Eye (tissue), 1 donor: ENCODE measurements around the gene HIGD2B.
"Not testable (repeated sequence)": the region's sequence is repeated elsewhere in the genome, so short reads cannot be mapped to it uniquely, and the experiment has no call there.

Experiments
- DNase-seq: peaks from one replicate; pipeline ENCODE4 v3.0.0-alpha.2; 2015

The HIGD2B gene

DNA sequence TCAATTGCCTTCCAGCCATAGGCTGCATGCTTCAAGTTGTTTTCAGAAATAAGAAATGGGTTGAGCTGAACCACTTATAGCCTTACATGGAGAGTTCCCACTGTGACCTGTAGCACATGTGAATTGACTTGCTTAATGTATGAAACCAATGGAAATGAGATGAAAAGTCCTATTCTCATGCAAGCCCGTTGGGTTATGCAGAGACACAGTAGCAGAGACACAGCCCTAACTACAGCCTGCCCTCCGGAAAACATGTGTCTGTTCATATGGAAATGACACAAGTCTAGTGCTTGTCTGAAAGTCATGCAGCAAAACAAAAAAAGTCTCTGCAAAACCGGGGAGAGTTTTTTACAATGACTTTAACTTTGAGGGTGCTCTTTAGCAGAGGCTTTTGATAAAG is 14.5 kb downstream of the HIGD2B start:
- no peak for DNase-seq

DNA sequence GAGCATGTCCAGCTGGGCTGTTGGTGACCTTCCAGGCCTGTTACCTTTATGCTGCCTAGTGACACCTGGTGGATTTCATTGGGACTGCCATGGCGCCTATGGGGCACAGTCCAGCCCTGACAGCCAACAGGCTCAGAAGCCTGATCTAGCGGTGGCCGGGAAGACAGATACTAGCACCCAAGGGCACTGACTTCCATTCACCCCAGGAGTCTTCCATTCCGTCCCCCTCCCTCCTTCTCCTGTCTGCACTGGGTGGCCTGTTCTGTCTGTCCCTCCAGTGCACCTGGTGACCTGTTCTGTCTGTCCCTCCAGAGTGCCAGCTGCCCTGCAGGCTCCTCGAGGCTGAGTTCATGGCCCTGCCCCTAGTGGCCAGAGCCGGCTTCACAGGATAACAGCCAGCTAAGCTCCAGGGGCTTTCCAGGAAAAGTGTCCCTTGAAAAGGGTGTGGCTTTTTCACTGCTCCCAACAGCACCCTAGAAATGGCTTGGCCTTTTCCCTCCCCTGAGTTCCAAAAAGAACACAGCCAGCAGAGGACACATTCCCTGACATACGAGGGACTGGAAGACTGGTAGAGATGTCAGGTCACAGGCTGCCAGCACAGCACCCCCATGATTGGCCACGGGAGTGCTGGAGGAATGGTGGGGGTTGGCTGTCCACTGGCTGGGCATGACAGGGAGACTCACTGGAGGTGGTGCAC is 15.2 kb downstream of the HIGD2B start:
- DNase-seq = peak; percentile 91

DNA sequence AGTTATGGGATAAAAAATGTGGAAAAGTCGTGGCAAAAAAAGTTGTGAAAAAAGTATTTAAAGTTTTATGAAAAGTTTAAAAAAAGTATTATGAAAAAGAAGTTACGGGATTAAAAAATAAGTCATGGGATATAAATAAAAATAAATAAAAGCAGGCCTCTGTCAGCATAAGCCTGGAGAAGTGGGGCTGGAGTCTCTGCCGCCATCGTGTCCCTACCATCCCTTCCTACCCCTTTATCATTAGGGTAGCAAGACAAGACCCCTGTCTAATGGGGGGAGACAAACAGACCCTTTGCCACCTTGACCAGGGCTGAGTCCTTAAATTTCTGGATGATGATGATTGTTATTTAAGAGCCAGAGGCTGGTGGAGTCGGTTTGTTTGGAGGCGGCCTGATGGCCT is 16.2 kb downstream of the HIGD2B start:
- DNase-seq = not testable (repeated sequence)

DNA sequence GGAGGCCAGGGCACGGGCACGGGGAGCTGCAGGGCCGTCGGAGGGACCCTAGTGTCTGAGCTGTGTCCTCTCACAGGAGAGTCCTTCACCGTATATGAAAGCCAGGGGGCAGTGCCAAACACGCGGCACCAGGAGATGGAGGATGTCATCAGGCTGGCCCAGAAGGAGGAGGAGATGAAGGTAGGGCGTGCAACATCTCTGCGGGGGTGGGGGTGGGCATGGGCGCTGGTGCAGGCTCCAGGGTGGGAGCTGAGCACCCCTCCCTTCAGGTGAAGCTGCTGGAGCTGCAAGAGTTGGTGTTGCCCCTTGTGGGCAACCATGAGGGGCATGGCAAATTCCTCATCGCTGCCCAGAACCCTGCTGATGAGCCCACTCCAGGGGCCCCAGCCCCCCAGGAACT is 20.3 kb downstream of the HIGD2B start:
- DNase-seq = not testable (repeated sequence)

DNA sequence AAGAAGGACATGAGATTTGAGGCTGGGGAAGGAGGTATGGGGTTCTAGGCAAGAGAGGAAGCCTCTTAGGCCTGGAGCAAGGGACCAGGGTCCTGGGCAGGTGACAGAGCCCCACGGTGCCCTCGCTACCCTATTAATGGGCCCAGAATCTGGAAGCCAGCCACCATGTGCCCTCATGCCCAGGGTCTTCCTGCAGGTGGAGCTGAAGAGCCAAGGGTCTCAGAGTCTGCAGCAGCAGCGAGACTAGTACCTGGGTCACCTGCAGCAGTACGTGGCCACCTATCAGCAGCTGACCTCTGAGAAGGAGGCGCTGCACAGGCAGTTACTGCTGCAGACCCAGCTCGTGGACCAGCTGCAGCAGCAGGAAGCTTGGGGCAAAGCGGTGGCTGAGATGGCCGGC is 22.1 kb downstream of the HIGD2B start:
- DNase-seq = not testable (repeated sequence)

DNA sequence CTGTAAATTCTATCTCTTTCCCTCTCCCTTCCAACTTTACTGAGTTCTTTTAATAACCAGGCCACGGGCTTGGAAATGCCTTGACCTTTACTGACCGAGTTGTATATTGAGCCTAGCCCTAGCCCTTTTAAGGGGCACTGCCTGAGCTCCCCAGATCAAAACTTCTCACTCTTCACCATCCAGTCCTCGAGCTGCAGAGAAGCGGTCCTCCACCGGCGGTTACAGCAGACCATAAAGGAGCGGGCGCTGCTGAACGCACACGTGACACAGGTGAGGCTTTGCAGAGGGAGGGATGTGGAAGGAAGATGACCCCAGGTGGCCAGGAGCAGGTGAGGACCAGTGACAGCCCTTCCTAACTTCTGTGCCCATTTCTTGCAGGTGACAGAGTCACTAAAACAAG is 24.9 kb downstream of the HIGD2B start:
- not testable (repeated sequence) for DNase-seq

DNA sequence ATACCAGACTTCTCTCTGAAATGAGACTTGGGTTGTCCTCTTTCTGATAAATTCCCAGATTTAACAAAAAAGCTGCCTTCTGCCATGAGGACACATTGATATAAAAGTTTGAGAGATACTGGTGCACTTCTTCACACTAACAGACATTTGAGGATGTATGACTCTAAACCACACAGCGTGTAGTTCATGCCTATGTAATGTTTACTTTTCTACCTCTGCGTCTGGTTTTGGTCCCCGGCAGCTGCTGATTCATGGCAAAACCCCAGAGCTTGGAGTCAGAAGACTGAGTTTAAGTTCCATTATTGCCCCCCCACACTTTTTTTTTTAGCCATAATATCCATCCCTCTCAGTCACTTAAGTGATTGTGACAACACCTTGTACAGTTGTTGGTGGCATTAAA is 30.0 kb downstream of the HIGD2B start:
- not testable (repeated sequence) for DNase-seq

DNA sequence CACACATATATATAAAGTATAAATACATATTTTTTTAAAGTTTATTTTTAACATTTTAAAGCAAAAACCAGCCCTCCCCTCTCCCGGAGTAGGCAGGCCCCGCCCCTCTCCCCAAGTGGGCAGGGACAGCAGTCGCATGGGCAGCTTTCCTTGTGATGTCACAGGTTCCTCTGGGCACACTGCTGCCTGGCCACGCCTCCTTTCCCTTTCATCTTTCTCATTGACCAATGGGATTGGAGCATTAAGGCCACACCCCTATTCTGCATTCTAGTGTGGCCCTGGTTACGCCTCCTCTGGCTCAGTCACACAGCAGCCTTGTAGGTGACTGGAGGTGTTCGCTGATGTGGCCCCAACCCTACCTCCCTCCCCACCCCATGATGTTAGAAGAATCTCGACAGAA is 31.6 kb downstream of the HIGD2B start, which contains the start of gene GOLGA6B:
TSS of gene GOLGA6B (plus strand) at position 301 of the 400 bp plus-strand sequence. CDS start at position 342, 41 bp downstream.
- not testable (repeated sequence) for DNase-seq

DNA sequence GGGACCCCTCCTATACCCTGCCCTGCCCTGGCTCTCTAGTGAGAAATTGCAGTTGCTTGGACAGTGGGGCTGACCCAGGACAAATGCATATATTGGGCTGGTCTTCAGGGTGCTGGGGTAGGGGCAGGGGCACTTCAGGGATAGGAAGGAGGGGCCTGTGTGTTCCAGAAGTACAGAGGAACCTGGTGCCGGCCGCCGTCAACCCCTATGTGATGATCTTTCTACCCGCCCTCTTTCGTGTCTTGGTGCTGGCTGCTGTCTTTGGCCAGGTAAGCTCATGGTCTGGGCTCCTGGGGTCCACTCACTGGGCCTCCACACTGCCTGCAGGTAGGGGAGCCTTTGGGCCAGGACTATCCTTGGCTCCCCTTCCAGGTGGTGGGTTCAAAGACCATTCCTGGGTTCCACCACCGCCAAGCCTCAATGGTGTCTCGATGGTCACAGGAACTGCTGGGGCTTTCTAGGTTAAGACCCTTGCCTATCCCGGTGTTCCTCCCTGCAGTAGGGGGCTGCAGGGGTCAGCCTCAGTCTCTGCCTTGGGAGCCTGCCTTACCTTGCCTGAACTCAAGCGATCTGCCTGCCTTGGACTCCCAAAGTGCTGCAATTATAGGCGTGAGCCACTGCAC is 37.2 kb downstream of the HIGD2B start:
- DNase-seq = not testable (repeated sequence)

DNA sequence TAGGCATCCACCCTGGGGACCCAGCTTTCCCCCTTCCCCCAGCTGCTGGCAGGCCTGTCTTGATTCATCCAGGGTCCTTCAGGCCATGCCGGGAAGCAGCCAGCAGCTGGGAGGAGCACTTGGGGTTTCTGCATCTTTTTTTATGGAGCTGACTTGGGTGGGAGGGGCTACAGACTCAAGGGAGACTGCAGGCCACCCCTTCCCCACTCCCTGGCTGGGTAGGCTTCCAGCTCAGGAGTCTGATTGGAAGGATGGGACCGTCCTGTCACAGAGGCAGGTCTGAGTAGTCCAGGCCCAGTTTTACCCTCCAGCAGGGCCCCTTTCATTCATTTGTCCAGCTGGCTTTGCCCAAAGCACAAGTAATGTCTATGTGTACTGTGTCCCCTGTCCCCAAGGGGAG is 43.7 kb downstream of the HIGD2B start:
- DNase-seq = not testable (repeated sequence)

DNA sequence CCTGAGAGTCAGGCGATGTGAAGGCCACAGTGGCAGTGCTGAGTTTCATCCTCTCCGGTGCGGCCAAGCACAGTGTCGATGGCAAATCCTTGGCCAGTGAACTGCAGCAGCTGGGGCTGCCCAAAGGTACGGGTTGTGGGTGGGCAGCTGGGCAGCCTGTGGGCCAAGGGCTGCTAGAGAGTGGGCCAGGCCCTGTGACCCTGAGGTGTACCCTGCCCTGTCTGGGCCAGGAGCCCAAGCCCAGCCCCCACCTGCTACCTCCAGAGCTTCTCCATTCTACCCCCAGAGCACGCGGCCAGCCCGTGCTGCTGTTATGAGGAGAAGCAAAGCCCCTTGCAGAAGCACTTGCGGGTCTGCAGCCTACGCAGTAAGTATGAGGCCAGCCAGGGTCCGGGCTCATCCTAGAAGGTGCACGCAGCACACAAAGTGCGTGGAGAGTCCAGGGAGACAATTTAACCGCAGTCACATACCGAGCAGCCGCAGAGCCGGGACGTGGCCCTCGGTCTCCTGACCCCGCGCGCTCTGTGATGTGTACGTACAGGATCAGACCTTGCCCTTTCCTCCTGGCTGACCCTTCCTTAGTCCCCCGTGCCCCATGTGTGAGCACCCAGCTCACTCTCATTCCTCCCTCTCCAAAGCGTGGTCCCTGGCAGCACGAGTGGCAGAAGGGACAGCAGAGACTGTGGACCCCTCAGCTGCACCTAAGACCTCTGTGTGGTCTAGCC is 46.1 kb downstream of the HIGD2B start:
- not testable (repeated sequence) for DNase-seq

DNA sequence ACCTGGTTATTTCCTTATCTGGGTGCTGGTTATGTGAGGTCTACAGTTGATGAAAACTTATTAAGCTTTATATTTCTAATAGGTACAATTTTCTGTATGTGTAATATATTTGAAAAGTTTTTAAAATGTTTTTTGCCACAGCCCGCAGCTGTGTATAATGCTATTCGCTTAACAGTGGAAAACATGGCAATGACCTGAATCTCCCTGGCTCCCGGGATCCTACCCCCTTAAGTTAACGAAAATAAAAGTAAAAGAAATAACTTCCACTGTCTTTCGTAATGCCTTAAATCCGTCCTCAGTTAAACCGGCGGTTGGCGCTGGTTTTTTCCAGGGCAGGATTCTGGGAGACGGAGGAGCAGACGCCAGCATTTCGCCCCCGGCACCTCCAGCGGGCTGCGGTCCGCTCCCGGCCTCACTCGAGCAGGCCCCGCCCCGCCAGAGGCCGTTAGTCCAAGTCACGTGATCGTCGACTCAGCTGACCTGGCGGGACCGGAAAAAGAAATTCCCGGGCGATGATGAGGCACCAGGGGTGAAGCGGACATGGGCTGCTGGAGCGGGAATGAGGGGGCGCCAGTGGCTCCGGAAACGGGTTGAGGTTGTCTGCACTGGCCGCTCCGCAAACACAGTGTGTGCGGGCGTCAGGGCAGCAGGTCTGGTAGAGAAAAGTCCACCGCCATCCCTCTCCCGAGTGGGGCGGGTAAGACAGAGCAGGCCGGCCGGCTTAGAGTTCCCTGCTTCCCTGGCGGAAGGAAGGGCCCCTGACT is 49.3 kb downstream of the HIGD2B start:
- DNase-seq = peak; percentile 86

DNA sequence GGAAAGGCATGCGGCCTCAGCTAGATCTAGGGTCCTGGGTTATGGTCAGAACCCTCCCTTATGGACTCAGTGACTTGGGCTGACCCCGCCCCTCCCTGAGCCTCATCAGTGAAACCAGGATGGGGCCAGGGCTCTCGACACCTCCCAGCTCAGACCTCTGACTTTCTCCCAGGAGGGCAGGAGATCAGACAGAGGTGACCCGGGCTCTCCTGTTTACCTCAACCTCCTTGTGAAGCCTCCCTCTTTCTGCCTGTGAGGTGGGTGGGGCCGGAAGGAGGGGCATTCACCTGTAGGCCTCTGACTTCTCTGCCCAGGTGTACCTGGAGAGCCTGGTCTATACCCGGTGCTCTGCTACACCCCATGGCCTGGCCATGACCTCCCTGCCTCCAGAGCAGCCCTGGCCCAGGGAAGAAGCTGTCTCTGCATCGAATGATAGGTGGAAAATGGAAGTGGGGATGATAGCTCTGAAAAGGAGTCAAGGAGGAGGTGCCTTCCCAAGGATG is 56.9 kb downstream of the HIGD2B start:
- DNase-seq = not testable (repeated sequence)

DNA sequence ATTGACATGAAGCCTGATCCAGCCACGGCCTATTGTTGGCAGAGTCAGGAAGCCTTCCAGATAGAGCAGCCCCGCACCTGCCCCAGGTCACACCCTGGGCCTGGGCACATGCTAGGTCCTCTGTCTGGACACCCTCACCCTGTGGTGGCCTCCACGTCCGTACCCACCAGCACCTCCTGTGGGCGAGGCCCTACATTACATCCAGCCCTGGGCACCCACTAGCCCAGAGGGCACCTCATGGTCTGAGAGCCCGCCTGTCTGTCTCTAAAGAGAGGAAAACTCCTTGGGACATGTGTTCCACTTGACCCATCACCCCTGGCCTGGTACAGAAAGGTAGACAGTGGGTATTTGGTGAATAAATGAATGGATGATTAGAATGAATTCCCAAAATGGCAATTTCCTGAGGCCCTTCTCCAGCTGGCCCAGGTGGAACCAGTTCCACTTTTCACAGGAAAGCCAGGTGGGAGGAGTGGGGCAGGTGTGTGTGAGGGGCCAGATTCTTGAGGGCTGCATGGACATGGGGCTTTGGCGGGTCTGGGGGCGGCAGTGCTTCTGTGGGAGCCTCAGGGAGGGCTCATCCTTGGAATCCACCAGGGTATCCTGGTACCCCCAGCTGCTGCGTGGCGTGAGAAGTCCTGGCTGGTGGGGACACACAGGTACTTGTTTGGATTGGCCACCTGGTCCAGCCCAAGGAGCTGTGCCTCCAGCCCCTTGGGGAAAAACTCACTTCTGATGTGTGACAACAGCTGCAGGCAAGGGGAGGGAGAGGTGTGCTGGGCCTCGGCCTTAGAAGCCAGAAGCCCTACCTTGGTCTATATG is 57.5 kb downstream of the HIGD2B start:
- DNase-seq = not testable (repeated sequence)

DNA sequence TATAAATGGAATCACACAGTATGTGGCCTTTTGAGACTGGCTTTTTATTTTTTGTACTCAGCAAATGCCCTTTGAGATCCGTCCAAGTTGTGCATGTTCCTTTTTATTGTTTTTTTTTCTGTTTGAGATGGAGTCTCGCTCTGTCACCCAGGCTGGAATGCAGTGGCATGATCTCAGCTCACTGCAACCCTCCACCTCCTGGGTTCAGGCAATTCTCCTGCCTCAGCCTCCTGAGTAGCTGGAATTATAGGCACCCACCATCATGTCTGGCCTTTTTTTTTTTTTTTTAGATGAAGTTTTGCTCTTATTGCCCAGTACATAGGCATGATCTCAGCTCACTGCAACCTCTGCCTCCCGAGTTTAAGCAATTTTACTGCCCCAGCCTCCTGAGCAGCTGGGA is 59.8 kb downstream of the HIGD2B start:
- not testable (repeated sequence) for DNase-seq
